ENCODE results near the gene TBC1D22A.
A peak's percentile ranks its signal among the peaks of the same experiment; 100 is the strongest.

Gene TBC1D22A

DNA sequence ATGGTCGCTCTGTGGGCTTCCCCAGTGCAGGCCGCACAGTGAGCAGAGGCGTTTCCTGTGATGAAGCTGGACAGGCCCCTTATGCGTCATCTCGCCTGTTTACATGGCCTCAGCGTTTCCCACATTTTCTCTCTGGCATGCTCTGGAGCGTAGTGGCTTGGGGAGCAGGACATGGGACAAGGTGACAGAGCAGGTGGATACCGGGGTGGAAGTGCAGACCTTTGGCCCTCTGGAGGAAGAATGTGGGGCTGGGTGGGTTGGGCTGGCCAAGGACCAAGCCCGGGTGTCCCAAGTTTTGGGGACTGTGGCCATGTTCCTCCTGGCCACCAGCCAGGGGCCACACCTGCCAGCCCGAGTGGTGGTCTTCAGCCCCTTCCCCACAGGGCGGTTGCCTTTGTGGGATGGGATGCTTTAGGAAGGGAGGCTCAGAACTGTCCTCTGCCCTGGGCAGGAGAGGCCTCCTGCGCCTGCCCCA is 446.6 kb downstream of the TBC1D22A start:
- no peak for DNase-seq

- DNase-seq = no peak
Measured at GRCh38 chr22:47209547-47210023, 447.1 kb downstream of the TBC1D22A start.

DNA sequence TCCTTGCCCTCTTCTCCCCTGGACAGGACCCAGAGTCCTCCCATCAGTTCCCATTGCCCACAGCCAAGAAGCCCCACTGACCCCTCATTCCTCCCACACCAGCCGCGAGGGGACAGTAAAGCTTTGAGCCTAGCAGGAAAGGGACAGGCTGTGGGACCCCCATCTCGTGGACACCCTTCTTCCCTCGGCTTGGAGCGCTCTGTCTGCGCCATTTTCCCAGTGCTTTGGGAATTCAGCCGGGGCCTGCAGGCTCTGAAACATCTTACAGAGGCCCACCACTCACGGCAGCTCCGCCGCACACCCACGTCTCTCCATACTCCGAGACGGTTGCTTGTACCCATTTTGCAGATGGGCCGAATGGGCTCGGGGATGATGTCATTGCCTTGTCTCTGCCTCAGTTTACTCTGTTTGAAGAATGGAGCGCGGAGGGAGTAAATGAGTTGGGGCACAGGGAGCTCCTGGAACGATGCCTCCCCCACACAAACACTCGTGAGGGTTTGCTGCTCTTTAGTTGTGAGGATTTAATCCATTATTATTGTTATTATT is 447.7 kb downstream of the TBC1D22A start:
- no peak for DNase-seq

DNA sequence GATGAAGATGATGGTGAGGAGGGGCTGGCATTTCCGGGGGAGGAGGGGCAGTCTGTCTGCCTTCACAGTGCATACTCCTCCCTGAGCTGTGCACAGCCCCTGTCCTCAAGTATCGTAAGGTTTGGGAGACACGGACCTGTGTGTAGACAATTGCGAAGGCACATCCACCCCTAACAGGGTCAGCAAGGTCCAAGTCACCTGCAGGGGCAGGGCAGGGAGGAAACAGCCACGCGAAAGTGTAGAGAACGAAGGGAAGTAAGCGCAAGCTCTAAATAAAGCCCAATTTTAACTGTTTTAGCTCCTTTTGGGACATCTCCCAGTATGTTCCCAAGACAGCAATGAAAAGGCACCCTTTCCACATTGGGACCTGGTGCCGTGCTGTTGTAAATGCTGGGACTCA is 448.2 kb downstream of the TBC1D22A start:
- no peak for DNase-seq

DNA sequence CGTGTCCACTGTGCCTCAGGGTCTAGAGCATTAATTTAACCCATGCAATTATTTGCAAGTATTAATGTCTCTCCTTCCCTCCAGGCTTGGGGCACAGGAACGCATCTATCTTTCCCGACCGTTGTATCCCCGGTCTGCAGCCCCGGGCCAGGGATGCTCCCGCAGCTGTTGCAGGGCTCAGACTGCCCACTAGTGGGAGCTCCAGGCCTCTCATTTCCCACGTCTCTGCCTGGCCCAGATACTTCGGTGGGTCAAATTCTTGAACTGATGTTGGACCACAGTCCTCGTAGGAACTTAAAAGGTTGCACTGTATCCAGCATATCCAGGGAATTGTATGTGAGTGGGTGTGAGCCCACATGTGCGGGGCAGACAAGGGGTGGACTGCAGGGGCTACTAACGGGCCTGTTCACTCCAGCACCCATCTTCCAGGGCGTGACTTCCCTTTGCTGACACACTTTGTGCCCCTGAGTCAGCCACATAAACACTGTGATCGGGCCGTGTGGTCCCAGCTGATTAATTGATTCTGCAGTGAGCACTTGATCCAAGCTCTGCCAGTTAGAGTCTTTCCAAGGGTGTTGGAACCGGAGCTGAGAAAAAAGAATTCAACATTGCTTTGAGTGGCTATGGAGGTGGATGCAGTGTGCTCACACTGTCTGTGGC is 451.3 kb downstream of the TBC1D22A start:
- peak; percentile 32 to 48 (median 40) for DNase-seq

GRCh38 chr22:47215851-47216250 is 453.4 kb downstream of the TBC1D22A start:
- DNase-seq = no peak

- DNase-seq = no peak
Measured at GRCh38 chr22:47218671-47219070, 456.2 kb downstream of the TBC1D22A start.

GRCh38 chr22:47219789-47220188 is 457.3 kb downstream of the TBC1D22A start:
- no peak for DNase-seq

DNA sequence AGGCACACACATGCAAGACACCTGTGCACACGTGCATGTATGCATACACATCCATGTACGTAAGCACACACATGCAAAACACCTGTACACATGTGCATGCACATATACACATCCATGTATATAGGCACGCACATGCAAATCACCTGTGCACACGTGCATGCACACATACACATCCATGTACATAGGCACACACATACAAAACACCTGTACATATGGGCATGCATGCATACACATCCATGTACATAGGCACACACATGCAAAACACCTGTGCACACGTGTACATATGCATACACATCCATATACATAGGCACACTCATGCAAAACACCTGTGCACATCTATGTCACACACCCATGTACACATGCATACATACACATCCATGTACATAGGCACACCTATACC is 458.3 kb downstream of the TBC1D22A start:
- no peak for DNase-seq

GRCh38 chr22:47221840-47222615 is 459.6 kb downstream of the TBC1D22A start:
- no peak for DNase-seq
